Measurements from ENCODE around the gene PC. TPM values are rescaled to one million over a fixed set of nuclear protein-coding genes. Genes with fewer than 3 reads are reported as not detected.

Gene PC
- total RNA-seq, 1 experiment from 2014 or later, result 22.5 TPM

- H3K27me3 ChIP-seq (replicated peaks; ENCODE audit: control insufficient read depth, insufficient read depth, low read length), result no peaks in the 10 kb centered on the region
- Mint-ChIP-seq H3K27me3 (ENCODE audit: insufficient read depth, unreplicated experiment) (no peaks in the 10 kb centered on the region), H3K4me3 (ENCODE audit: unreplicated experiment) (no peak overlapping the region), H3K27ac (ENCODE audit: unreplicated experiment) (no peak overlapping the region), H3K4me1 (ENCODE audit: low read depth, unreplicated experiment) (peaks cover 7% of the 10 kb centered on the region), H3K9me3 (ENCODE audit: unreplicated experiment) (no peaks in the 10 kb centered on the region), H3K36me3 (ENCODE audit: insufficient read depth, unreplicated experiment) (no peaks in the 10 kb centered on the region)
- H3K4me1 ChIP-seq, result peaks cover 4% of the 10 kb centered on the region; the same call in 1 of the 2 replicates
- BruUV-seq (replicated peaks), result no TSS peak
- no peaks in the 10 kb centered on the region for H3K36me3 ChIP-seq (ENCODE audit: control insufficient read depth, insufficient read depth, low read length)
- no peak for DNase-seq
- no peak overlapping the region for H3K4me3 ChIP-seq (ENCODE audit: low read depth, low read length)
- no peak for TF ChIP-seq CTCF (IDR thresholded peaks at IDR 0.05; ENCODE audit: insufficient read depth in 1 of 2, low read depth in 1 of 2, low read length in 1 of 2, severe bottlenecking in 1 of 2, unreplicated experiment in 1 of 2)
- ChIA-PET POLR2A (no interaction called here), CTCF (interaction anchor here (0.6 to 1.3 kb wide), 3 partner anchors 46 to 128 kb away, joined by 3 to 5 read pairs (median 3); no protein-coding TSS in a partner anchor)
- no peaks in the 10 kb centered on the region for H3K9me3 ChIP-seq
- intact Hi-C loops (cut with micrococcal nuclease; ENCODE audit: unreplicated experiment), result no loop called here
These were observed 80.4 kb downstream of the PC start for GRCh38 chr11:66877588-66878385.

- CTCF ChIA-PET, result no interaction called here
- Histone ChIP-seq H3K9me3 (no peaks in the 10 kb centered on the region), H3K27me3 (replicated peaks; ENCODE audit: control insufficient read depth, insufficient read depth, low read length) (no peaks in the 10 kb centered on the region), H3K4me3 (ENCODE audit: low read depth, low read length) (no peak overlapping the region), H3K4me1 (peaks cover 4% of the 10 kb centered on the region; the same call in 1 of the 2 replicates), H3K36me3 (ENCODE audit: control insufficient read depth, insufficient read depth, low read length) (no peaks in the 10 kb centered on the region)
- H3K4me1 Mint-ChIP-seq (ENCODE audit: low read depth, unreplicated experiment), result peaks cover 7% of the 10 kb centered on the region
- POLR2A ChIA-PET, result no interaction called here
- H3K27ac Mint-ChIP-seq (ENCODE audit: unreplicated experiment), result peak overlapping the region; percentile 2
- DNase-seq, result no peak
- no peak overlapping the region for H3K4me3 Mint-ChIP-seq (ENCODE audit: unreplicated experiment)
- H3K36me3 Mint-ChIP-seq (ENCODE audit: insufficient read depth, unreplicated experiment), result no peaks in the 10 kb centered on the region
- TF ChIP-seq CTCF (IDR thresholded peaks at IDR 0.05; ENCODE audit: insufficient read depth in 1 of 2, low read depth in 1 of 2, low read length in 1 of 2, severe bottlenecking in 1 of 2, unreplicated experiment in 1 of 2), result no peak
- no peaks in the 10 kb centered on the region for H3K9me3 Mint-ChIP-seq (ENCODE audit: unreplicated experiment)
- no TSS peak for BruUV-seq (replicated peaks)
- no peaks in the 10 kb centered on the region for H3K27me3 Mint-ChIP-seq (ENCODE audit: insufficient read depth, unreplicated experiment)
- intact Hi-C loops (cut with micrococcal nuclease; ENCODE audit: unreplicated experiment), result no loop called here
These were observed 82.8 kb downstream of the PC start for GRCh38 chr11:66875378-66875777.

- Mint-ChIP-seq H3K27me3 (ENCODE audit: insufficient read depth, unreplicated experiment) (no peaks in the 10 kb centered on the region), H3K9me3 (ENCODE audit: unreplicated experiment) (no peaks in the 10 kb centered on the region), H3K27ac (ENCODE audit: unreplicated experiment) (peak overlapping the region; percentile 2), H3K4me3 (ENCODE audit: unreplicated experiment) (no peak overlapping the region), H3K36me3 (ENCODE audit: insufficient read depth, unreplicated experiment) (no peaks in the 10 kb centered on the region), H3K4me1 (ENCODE audit: low read depth, unreplicated experiment) (peaks cover 7% of the 10 kb centered on the region)
- Histone ChIP-seq H3K9me3 (no peaks in the 10 kb centered on the region), H3K27me3 (replicated peaks; ENCODE audit: control insufficient read depth, insufficient read depth, low read length) (no peaks in the 10 kb centered on the region), H3K36me3 (ENCODE audit: control insufficient read depth, insufficient read depth, low read length) (no peaks in the 10 kb centered on the region), H3K4me3 (ENCODE audit: low read depth, low read length) (no peak overlapping the region), H3K4me1 (peaks cover 4% of the 10 kb centered on the region; the same call in 1 of the 2 replicates)
- BruUV-seq (replicated peaks), result no TSS peak
- CTCF ChIA-PET, result no interaction called here
- POLR2A ChIA-PET, result no interaction called here
- no peak for TF ChIP-seq CTCF (IDR thresholded peaks at IDR 0.05; ENCODE audit: insufficient read depth in 1 of 2, low read depth in 1 of 2, low read length in 1 of 2, severe bottlenecking in 1 of 2, unreplicated experiment in 1 of 2)
- intact Hi-C loops (cut with micrococcal nuclease; ENCODE audit: unreplicated experiment), result no loop called here
- DNase-seq, result no peak
These were observed 84.0 kb downstream of the PC start for GRCh38 chr11:66874232-66874631.

Measured in Caco-2 (cell line).